Sigmoid colon (tissue), 4 donors: ENCODE data around the gene TMEM135.

Source experiments
- CTCF ChIP-seq, 4 experiments: fragments of 450-650 bp in 3 of 4; fragments of 200-600 bp in 1 of 4; IDR thresholded peaks; one replicate each; pipeline ENCODE4 v1.5.1; 2016 to 2019; ENCODE audit warnings: antibody characterized with exemption in 4 of 4, mild to moderate bottlenecking in 3 of 4, moderate library complexity in 2 of 4
- EP300 ChIP-seq, 4 donors: sonication (generic); formaldehyde crosslinking; IDR thresholded peaks; one replicate each; pipeline ENCODE4 v1.6.1; 2017; ENCODE audit warnings: antibody characterized with exemption in 4 of 4
- POLR2A ChIP-seq, 2 donors: fragments of 450-650 bp; IDR thresholded peaks; one replicate each; pipeline ENCODE4 v1.6.1; 2016; ENCODE audit warnings: antibody characterized with exemption in 2 of 2, mild to moderate bottlenecking in 2 of 2, moderate library complexity in 2 of 2
- POLR2AphosphoS5 ChIP-seq, 4 donors: sonication (generic); formaldehyde crosslinking; IDR thresholded peaks; one replicate each; pipeline ENCODE4 v1.6.1; 2017; ENCODE audit warnings: antibody characterized with exemption in 4 of 4

- TF ChIP-seq CTCF (IDR thresholded peaks at IDR 0.05) (no peak), POLR2A (IDR thresholded peaks at IDR 0.05) (no peak), EP300 (IDR thresholded peaks at IDR 0.05) (no peak), POLR2AphosphoS5 (IDR thresholded peaks at IDR 0.05) (no peak)
Observed at GRCh38 chr11:87181143-87181542, 143.4 kb downstream of the TMEM135 start.
